ENCODE results near the gene P4HB.

Gene P4HB

DNA sequence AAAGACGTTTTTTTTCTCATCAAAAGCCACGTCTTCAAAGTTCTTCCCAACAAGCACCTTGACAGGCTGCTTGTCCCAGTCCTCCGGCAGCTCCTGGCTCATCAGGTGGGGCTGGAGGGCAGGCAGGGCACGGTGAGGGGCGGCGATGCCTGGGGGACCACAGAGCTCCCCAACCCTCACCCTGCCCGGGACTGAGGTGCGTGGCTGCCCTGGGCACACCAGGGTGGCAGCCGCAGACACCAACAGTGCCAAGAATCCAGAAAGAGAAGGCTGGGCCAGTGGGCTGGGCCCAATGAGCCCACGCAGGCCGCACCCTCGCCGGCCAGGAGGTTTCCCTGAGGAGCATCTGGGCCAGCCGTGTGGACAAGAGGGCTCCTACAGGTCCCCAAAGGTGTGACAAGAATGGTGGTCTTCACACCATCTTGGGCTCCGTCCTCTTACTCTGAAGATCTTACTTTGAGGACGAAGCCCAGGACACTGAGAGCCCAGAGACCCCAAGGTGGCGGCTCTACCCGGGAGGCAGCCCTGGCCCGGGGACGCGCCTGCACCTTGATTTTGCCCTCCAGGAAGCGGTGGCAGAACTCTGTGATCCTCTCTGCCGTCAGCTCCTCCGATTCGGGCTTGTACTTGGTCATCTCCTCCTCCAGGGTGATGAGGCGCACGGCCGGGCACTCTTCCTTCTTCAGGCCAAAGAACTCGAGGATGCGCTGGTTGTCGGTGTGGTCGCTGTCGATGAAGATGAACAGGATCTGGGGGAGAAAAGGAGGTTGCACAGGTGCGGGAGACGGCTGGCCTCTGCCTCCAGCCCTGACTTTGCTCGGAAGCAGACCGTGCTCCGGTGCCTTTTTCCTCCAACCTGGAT lies 14.2 kb downstream of the P4HB start:
- H3K27ac ChIP-seq (ENCODE audit: low read length) = no peak overlapping the region
- DNase-seq = no peak
- H4K20me1 ChIP-seq (ENCODE audit: insufficient read depth, low read length) = no peaks in the 10 kb centered on the region; the same call in 1 of the 2 replicates
- no peaks in the 10 kb centered on the region for H3K9me3 ChIP-seq (replicated peaks; ENCODE audit: insufficient read depth, low read length)
- TF ChIP-seq EZH2 (optimal IDR thresholded peaks at IDR 0.05; ENCODE audit: low read depth, low read length) (no peak), EZH2phosphoT487 (IDR thresholded peaks at IDR 0.05; ENCODE audit: low read length) (no peak)
- TF ChIP-seq, protein P1, sequence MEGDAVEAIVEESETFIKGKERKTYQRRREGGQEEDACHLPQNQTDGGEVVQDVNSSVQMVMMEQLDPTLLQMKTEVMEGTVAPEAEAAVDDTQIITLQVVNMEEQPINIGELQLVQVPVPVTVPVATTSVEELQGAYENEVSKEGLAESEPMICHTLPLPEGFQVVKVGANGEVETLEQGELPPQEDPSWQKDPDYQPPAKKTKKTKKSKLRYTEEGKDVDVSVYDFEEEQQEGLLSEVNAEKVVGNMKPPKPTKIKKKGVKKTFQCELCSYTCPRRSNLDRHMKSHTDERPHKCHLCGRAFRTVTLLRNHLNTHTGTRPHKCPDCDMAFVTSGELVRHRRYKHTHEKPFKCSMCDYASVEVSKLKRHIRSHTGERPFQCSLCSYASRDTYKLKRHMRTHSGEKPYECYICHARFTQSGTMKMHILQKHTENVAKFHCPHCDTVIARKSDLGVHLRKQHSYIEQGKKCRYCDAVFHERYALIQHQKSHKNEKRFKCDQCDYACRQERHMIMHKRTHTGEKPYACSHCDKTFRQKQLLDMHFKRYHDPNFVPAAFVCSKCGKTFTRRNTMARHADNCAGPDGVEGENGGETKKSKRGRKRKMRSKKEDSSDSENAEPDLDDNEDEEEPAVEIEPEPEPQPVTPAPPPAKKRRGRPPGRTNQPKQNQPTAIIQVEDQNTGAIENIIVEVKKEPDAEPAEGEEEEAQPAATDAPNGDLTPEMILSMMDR (IDR thresholded peaks at IDR 0.05; ENCODE audit: low read length) = no peak
- H3K4me1 ChIP-seq (ENCODE audit: low read length) = no peaks in the 10 kb centered on the region
- H3K9me2 ChIP-seq (replicated peaks; ENCODE audit: insufficient read depth, low read length) = no peaks in the 10 kb centered on the region
- no peak overlapping the region for H3K4me2 ChIP-seq (ENCODE audit: low read depth, low read length)
- peaks cover 18% of the 10 kb centered on the region; the same call in 1 of the 2 replicates for H3K36me3 ChIP-seq (replicated peaks; ENCODE audit: insufficient read depth, low read length)
- H2AFZ ChIP-seq (ENCODE audit: low read length) = no peak overlapping the region
- peaks cover 6% of the 10 kb centered on the region for H3K79me2 ChIP-seq (ENCODE audit: low read length)
- peaks cover 15% of the 10 kb centered on the region; the same call in 1 of the 2 replicates for H3F3A ChIP-seq (ENCODE audit: insufficient read depth, low read length)
- no peaks in the 10 kb centered on the region for H3K27me3 ChIP-seq (replicated peaks; ENCODE audit: insufficient read depth, low read length)
- no peak overlapping the region for H3K4me3 ChIP-seq (ENCODE audit: low read length)
- H3K9ac ChIP-seq (ENCODE audit: low read length) = no peak overlapping the region

DNA sequence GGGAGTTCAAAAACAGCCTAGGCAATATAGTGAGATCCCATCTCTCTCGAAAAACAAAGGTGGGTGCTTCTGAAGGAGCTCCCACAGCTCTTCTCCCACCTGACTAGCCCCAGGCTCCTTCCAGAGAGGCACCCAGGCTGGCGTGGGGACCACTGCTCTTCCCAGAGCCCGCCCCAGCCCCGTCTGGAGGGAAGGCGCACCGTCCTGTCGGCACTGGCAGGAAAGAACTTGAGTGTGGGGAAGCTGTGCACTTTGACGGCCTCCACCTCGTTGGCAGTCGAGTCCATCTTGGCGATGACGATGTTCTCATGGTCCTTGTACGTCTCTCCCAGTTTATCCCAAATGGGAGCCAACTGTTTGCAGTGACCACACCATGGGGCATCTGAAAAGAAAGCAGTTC lies 15.0 kb downstream of the P4HB start:
- H3K27me3 ChIP-seq (replicated peaks; ENCODE audit: insufficient read depth, low read length) = no peaks in the 10 kb centered on the region
- H3K9me3 ChIP-seq (replicated peaks; ENCODE audit: insufficient read depth, low read length) = no peaks in the 10 kb centered on the region
- H3K36me3 ChIP-seq (replicated peaks; ENCODE audit: insufficient read depth, low read length) = peaks cover 18% of the 10 kb centered on the region; the same call in 1 of the 2 replicates
- peaks cover 5% of the 10 kb centered on the region; the same call in 1 of the 2 replicates for H3K79me2 ChIP-seq (ENCODE audit: low read length)
- TF ChIP-seq, protein P1 (IDR thresholded peaks at IDR 0.05; ENCODE audit: low read length) = no peak
- no peaks in the 10 kb centered on the region; the same call in 1 of the 2 replicates for H4K20me1 ChIP-seq (ENCODE audit: insufficient read depth, low read length)
- no peak overlapping the region for H3K4me2 ChIP-seq (ENCODE audit: low read depth, low read length)
- peaks cover 15% of the 10 kb centered on the region; the same call in 1 of the 2 replicates for H3F3A ChIP-seq (ENCODE audit: insufficient read depth, low read length)
- H3K27ac ChIP-seq (ENCODE audit: low read length) = no peak overlapping the region
- H3K4me3 ChIP-seq (ENCODE audit: low read length) = no peak overlapping the region
- H3K4me1 ChIP-seq (ENCODE audit: low read length) = no peaks in the 10 kb centered on the region
- DNase-seq = no peak
- H3K9ac ChIP-seq (ENCODE audit: low read length) = no peak overlapping the region
- H2AFZ ChIP-seq (ENCODE audit: low read length) = no peak overlapping the region
- no peaks in the 10 kb centered on the region for H3K9me2 ChIP-seq (replicated peaks; ENCODE audit: insufficient read depth, low read length)

DNA sequence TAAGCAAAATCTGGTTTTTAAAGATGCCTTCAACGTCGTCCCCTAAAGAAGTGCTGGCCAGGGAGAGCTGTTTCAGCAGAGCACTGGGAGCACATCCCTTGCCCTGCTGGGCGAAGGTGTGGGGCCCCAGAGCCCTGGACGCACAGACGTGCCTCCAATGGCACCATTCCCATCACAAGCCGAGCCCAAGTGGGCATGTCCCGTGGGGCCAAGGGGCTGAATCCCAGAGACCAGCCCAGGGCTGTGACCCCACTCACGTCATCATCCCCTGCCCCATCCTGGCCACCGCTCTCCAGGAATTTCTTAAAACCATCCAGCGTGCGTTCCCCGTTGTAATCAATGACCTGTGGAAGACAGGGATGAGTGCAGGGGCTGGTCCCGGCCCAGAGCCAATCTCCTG lies 15.4 kb downstream of the P4HB start:
- Histone ChIP-seq H3K36me3 (replicated peaks; ENCODE audit: insufficient read depth, low read length) (peaks cover 18% of the 10 kb centered on the region; the same call in 1 of the 2 replicates), H2AFZ (ENCODE audit: low read length) (no peak overlapping the region), H3K4me1 (ENCODE audit: low read length) (no peaks in the 10 kb centered on the region), H3F3A (ENCODE audit: insufficient read depth, low read length) (peaks cover 15% of the 10 kb centered on the region; the same call in 1 of the 2 replicates), H3K9me2 (replicated peaks; ENCODE audit: insufficient read depth, low read length) (no peaks in the 10 kb centered on the region), H3K9me3 (replicated peaks; ENCODE audit: insufficient read depth, low read length) (no peaks in the 10 kb centered on the region), H4K20me1 (ENCODE audit: insufficient read depth, low read length) (no peaks in the 10 kb centered on the region; the same call in 1 of the 2 replicates), H3K79me2 (ENCODE audit: low read length) (peaks cover 5% of the 10 kb centered on the region; the same call in 1 of the 2 replicates), H3K4me2 (ENCODE audit: low read depth, low read length) (no peak overlapping the region), H3K27me3 (replicated peaks; ENCODE audit: insufficient read depth, low read length) (no peaks in the 10 kb centered on the region), H3K27ac (ENCODE audit: low read length) (no peak overlapping the region), H3K9ac (ENCODE audit: low read length) (no peak overlapping the region), H3K4me3 (ENCODE audit: low read length) (no peak overlapping the region)
- TF ChIP-seq EZH2phosphoT487 (IDR thresholded peaks at IDR 0.05; ENCODE audit: low read length) (no peak), EZH2 (optimal IDR thresholded peaks at IDR 0.05; ENCODE audit: low read depth, low read length) (no peak)
- TF ChIP-seq, protein P1 (IDR thresholded peaks at IDR 0.05; ENCODE audit: low read length) = no peak
- DNase-seq = no peak
